Right renal cortex interstitium (tissue), 3 donors: ENCODE data around the gene SLC39A2. TPM values are rescaled to one million over a fixed set of nuclear protein-coding genes. Genes with fewer than 3 reads are reported as not detected.
"Not testable (repeated sequence)": the region's sequence is repeated elsewhere in the genome, so short reads cannot be mapped to it uniquely, and the experiment has no call there.

Source experiments
- DNase-seq, 3 donors: peaks; one replicate each; pipeline ENCODE4 v3.0.0-alpha.2; 2013; ENCODE audit warnings: low read depth in 3 of 3, low spot score in 2 of 3
- polyA plus RNA-seq, 3 donors: library from polyadenylated mRNA; unstranded; fragments of 120-200 nt; gene quantifications; one replicate each; pipeline ENCODE4 v1.2.1, GENCODE V29; 2013; ENCODE audit not compliant: insufficient read length in 3 of 3

The SLC39A2 gene
- polyA plus RNA-seq, 3 donors, result 1.3 to 3.0 (median 2.5) TPM

GRCh38 chr14:20996521-20996920, 2.6 kb upstream of the SLC39A2 start:
- no peak for DNase-seq

- no peak for DNase-seq
Measured at GRCh38 chr14:20997115-20997514, 2.0 kb upstream of the SLC39A2 start.

GRCh38 chr14:20997564-20997963, 1.5 kb upstream of the SLC39A2 start:
- no peak for DNase-seq

DNA sequence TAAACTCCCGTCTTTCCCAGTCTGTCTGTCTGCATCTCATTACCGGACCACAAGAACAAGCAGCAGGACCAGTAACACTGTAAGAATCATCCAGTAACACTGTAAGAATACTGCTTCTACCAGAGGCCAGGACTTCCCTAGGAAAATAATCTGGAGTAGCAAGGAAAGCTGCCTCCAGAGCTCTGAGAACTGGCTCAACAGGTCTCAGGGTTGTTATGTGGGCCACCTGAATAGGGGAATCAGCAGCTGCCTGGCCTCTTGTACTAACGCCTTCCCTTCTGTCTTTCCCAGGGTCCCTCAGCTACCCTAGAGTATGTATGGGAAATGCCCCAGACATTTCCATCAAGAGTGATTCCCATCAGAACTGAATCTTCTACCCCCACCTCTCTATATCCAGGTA, 954 bp upstream of the SLC39A2 start:
- DNase-seq, result no peak

DNA sequence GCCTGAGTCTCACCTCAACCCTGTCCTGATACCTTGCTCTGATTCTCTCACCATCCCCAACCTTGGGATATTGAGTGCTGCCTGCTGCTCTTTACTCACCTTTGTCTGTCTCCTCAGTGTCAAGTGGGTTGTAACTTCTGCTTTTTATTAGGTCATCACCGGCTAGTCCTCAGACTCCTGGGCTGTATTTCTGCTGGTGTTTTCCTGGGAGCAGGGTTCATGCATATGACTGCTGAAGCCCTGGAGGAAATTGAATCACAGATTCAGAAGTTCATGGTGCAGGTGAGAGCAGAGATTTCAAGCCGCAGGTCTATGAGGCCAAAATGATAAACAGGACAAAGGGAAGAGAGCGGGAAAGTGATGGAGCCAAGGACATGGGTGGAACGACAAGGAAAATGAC, 498 bp downstream of the SLC39A2 start:
- DNase-seq, result no peak

GRCh38 chr14:21001218-21001617, 2.1 kb downstream of the SLC39A2 start:
- DNase-seq, result no peak

DNA sequence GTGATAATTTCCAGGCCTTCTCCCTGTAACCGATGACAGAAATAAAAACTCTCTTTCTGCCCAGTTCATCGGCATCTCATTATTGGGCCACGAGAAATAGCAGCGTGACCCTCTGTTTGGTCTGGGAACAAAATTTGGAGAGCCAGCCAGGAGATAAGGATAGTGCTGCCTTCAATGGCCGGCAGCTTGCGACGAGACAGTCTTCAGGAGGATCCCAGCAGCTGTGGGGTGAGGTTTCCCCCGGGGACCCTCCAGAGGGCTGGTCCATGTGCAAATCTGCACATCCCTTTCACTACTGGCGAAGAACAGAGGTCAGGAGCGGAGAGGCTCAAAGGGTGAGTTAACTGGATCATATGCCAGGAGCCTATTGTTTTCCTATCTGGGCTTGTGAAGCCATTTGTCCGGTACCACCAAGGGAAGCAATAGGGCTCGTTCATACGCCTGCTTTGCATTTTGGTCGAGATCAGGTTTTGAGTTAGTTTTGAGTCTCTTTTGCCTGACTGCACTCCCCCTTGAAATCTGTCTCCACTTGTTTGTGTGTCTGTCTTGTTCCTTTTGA, 4.8 kb downstream of the SLC39A2 start:
- DNase-seq, result no peak

- not testable (repeated sequence) for DNase-seq
Measured at GRCh38 chr14:21009721-21010120, 10.6 kb downstream of the SLC39A2 start.

GRCh38 chr14:21011136-21011535, 12.0 kb downstream of the SLC39A2 start:
- no peak for DNase-seq

DNA sequence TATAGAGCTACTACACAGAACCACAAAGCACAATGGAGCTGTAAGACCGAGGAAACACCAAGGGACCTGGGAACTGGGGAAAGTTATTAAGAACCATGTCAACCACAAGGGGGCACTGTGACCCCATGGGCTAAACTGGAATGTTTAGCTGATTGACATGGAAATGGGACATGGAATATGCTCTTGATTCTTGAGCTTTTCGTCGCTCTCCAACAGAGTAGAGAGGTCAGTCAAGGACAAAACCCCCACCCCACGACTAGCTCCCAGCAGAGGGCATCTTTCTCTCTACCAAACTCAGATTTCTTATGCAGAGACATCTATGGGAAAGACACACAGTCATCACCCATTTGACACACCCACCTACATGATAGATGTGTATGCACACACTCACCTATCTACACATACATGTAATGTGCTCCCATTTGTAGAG, 15.7 kb downstream of the SLC39A2 start:
- peak; percentile 85 to 91 (median 86) for DNase-seq

DNA sequence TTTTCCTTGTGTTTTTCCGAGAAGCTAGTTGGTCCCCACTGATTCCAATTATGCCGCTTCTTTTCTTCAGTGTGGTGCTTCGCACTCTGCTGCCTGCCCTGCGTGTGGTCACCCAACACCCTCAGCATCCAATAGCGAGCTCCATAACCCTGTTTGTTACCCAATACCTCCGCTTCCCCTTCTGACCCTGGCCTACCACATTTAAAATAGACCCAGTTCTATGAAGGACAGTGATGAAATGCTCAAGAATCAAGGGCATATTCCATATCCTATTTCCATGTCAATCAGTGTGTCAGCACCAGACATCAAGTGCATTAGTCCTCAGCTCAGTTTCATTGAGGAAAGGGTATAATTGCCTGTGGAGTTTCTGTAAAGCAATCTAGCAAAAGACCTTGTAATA, 16.2 kb downstream of the SLC39A2 start:
- no peak for DNase-seq

- no peak for DNase-seq
Measured at GRCh38 chr14:21016413-21017190, 17.5 kb downstream of the SLC39A2 start.

GRCh38 chr14:21017528-21018245, 18.6 kb downstream of the SLC39A2 start:
- no peak for DNase-seq

- no peak for DNase-seq
Measured at GRCh38 chr14:21018286-21018685, 19.2 kb downstream of the SLC39A2 start.

- no peak for DNase-seq
Measured at GRCh38 chr14:21018781-21019180, 19.7 kb downstream of the SLC39A2 start.

GRCh38 chr14:21019366-21019765, 20.3 kb downstream of the SLC39A2 start:
- DNase-seq, result no peak

GRCh38 chr14:21020977-21021545, 22.0 kb downstream of the SLC39A2 start:
- DNase-seq, result no peak

DNA sequence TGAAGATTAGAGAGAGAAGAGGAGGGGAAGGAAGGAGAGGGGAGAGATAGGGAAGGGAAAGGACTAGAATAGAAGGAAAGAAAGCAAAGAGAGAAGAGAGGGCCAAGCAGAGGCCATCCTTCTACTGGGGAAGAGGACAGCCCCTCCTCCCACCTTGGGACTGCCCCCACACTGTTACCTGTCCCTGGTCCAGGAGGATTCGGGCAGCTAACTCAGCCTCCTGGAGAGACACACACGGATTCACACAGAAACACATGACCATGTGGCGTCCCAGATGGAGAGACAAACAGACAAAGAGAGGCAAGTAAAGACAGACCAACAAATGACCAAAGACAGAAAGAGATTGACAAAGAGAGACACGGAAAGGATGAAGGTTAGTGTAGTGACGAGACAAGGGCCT, 23.6 kb downstream of the SLC39A2 start:
- DNase-seq, result no peak

DNA sequence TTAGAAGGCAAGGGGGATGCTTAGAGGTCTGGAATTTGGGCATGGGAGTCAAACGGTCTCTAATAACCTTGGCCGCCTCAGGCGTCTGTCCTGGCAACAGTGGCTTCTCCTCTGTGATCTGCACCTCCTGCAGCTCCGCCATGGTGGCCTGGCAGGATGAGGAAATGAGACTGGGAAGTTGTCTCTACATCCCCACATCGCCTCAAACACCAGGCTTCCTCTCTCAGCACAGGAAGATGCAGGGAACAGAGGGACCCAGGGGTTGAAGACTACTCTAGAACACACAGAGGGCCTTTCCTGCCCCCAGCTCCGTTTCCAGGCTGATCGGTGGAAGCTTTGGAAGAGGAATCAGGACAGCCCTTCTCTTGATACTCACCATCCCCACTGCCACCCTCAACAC, 24.1 kb downstream of the SLC39A2 start:
- DNase-seq, result no peak

DNA sequence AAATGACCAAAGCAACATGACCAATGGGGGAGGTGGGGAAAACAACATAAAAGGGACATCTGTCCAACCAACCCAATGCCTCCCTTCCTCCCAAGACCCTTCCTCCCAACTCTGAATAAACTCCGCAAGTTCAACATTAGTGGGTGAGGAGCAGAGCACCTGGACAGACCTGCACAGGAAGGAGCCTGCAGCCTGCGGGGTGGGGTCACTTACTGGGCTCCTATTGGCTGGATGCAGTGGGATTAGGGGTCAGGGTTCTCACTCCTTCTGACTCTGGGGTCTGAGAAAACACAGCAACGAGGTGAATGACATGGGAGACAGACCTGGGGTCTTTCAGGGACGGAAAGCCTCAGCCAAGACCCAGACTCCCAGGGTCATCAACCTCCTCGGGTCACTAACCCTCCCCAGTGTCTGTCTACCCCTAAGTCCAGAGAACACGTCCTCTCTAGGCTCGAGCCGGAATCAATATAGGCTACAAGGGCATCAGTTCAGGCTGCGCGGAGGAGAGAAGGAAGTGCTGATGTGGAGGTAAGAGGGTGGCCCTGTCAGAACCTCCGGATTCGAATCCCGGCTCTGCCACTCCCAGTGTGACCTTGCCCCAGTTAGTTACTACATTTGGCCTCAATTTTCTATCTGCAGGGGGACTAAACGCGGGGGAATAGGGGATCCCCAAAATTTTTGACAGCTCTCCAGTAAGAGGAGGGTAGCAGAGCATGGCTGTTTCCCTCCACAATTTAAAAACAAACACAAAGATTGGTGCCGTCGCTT, 24.9 kb downstream of the SLC39A2 start:
- no peak for DNase-seq
